ENCODE data around the gene VSIG10. TPM values are rescaled to one million over a fixed set of nuclear protein-coding genes. Genes with fewer than 3 reads are reported as not detected.

Gene VSIG10
- total RNA-seq, 1 donor from 2014 or later, result 16.5 TPM

- peak; percentile 45 for DNase-seq
Measured at GRCh38 chr12:118059341-118060191, 44.2 kb downstream of the VSIG10 start.

- DNase-seq, result no peak
Measured at GRCh38 chr12:118058881-118059280, 44.9 kb downstream of the VSIG10 start.

- DNase-seq, result no peak
Measured at GRCh38 chr12:118058227-118058626, 45.6 kb downstream of the VSIG10 start.

GRCh38 chr12:118055865-118056773 is 47.7 kb downstream of the VSIG10 start:
- DNase-seq, result no peak

GRCh38 chr12:118055144-118055557 is 48.7 kb downstream of the VSIG10 start:
- no peak for DNase-seq

GRCh38 chr12:118053071-118053985 is 50.5 kb downstream of the VSIG10 start:
- DNase-seq, result no peak

- DNase-seq, result peak; percentile 12
Measured at GRCh38 chr12:118052324-118053070, 51.3 kb downstream of the VSIG10 start.

GRCh38 chr12:118050972-118051910 is 52.6 kb downstream of the VSIG10 start:
- no peak for DNase-seq

- no peak for DNase-seq
Measured at GRCh38 chr12:118046430-118046829, 57.4 kb downstream of the VSIG10 start.

- no peak for DNase-seq
Measured at GRCh38 chr12:118044577-118044976, 59.2 kb downstream of the VSIG10 start.

- no peak for DNase-seq
Measured at GRCh38 chr12:118044075-118044474, 59.7 kb downstream of the VSIG10 start.

- DNase-seq, result no peak
Measured at GRCh38 chr12:118042091-118042490, 61.7 kb downstream of the VSIG10 start.

- DNase-seq, result no peak
Measured at GRCh38 chr12:118038137-118038536, 65.7 kb downstream of the VSIG10 start.

GRCh38 chr12:118036672-118037411 is 67.0 kb downstream of the VSIG10 start:
- DNase-seq, result no peak

- DNase-seq, result no peak
Measured at GRCh38 chr12:118035190-118036041, 68.4 kb downstream of the VSIG10 start.

GRCh38 chr12:118034429-118035189 is 69.2 kb downstream of the VSIG10 start:
- peak; percentile 26 for DNase-seq

- DNase-seq, result peak; percentile 81
Measured at GRCh38 chr12:118033902-118034301, 69.9 kb downstream of the VSIG10 start.

- no peak for DNase-seq
Measured at GRCh38 chr12:118033323-118033722, 70.5 kb downstream of the VSIG10 start.

Measured in skin of body (tissue), 2 donors.